K562 (cell line): ENCODE results near the gene NKX1-2.

Experiments used
- CTCF ChIP-seq, 3 experiments: IDR thresholded peaks in 2 of 3; conservative IDR thresholded peaks in 1 of 3; 2 replicates each; pipeline ENCODE4 v1.5.1; 2011 to 2012; ENCODE audit warnings: low read length in 3 of 3, mild to moderate bottlenecking in 3 of 3, control low read depth in 2 of 3, improper control_type of control experiment in 1 of 3, inconsistent platforms in 1 of 3, low read depth in 1 of 3, mixed read lengths in 1 of 3, moderate library complexity in 1 of 3; ENCODE audit not compliant: insufficient read depth in 2 of 3
- EHMT2 ChIP-seq: fragments of 450-650 bp; IDR thresholded peaks from 2 replicates; pipeline ENCODE4 v1.6.1; 2018; ENCODE audit warnings: antibody characterized with exemption

- TF ChIP-seq EHMT2, result no peak
- no peak for TF ChIP-seq CTCF (IDR thresholded peaks at IDR 0.05 in 2 of 3, conservative IDR thresholded peaks at IDR 0.05 in 1 of 3; ENCODE audit: insufficient read depth in 2 of 3, low read depth in 1 of 3, low read length in 3 of 3)
These were observed 1.1 kb downstream of the NKX1-2 start for GRCh38 chr10:124448696-124449169.
